Islet precursor cell (in vitro differentiated cells): ENCODE measurements around the gene C7orf33.
"Not testable (repeated sequence)": the region's sequence is repeated elsewhere in the genome, so short reads cannot be mapped to it uniquely, and the experiment has no call there.

Source experiments
- DNase-seq: peaks from one replicate; pipeline ENCODE4 v3.0.0-alpha.2; 2018

Gene C7orf33

GRCh38 chr7:148581624-148582023, 8.9 kb upstream of the C7orf33 start:
- DNase-seq = no peak

- DNase-seq = no peak
These were observed 6.3 kb upstream of the C7orf33 start for GRCh38 chr7:148584154-148584827.

GRCh38 chr7:148585399-148585798, 5.2 kb upstream of the C7orf33 start:
- DNase-seq = no peak

- DNase-seq = no peak
These were observed 3.5 kb upstream of the C7orf33 start for GRCh38 chr7:148587076-148587475.

- no peak for DNase-seq
These were observed 2.4 kb upstream of the C7orf33 start for GRCh38 chr7:148588168-148588567.

- no peak for DNase-seq
These were observed 1.9 kb upstream of the C7orf33 start for GRCh38 chr7:148588670-148589131.

GRCh38 chr7:148589640-148590039, 926 bp upstream of the C7orf33 start:
- no peak for DNase-seq

- DNase-seq = not testable (repeated sequence)
These were observed 5.8 kb downstream of the C7orf33 start for GRCh38 chr7:148596354-148596753.

- no peak for DNase-seq
These were observed 7.8 kb downstream of the C7orf33 start for GRCh38 chr7:148598351-148598750.

GRCh38 chr7:148605350-148605749, 14.8 kb downstream of the C7orf33 start:
- DNase-seq = no peak

- peak; percentile 88 for DNase-seq
These were observed 16.6 kb downstream of the C7orf33 start for GRCh38 chr7:148607151-148607661.

GRCh38 chr7:148609045-148609725, 18.6 kb downstream of the C7orf33 start:
- DNase-seq = no peak

GRCh38 chr7:148611692-148612091, 21.1 kb downstream of the C7orf33 start:
- peak; percentile 61 for DNase-seq

- DNase-seq = no peak
These were observed 24.6 kb downstream of the C7orf33 start for GRCh38 chr7:148615085-148615730.

GRCh38 chr7:148620749-148621359, 30.3 kb downstream of the C7orf33 start:
- DNase-seq = peak; percentile 90

- DNase-seq = no peak
These were observed 31.0 kb downstream of the C7orf33 start for GRCh38 chr7:148621563-148621962.

GRCh38 chr7:148622887-148623585, 32.5 kb downstream of the C7orf33 start:
- DNase-seq = peak; percentile 85

GRCh38 chr7:148623586-148624282, 33.2 kb downstream of the C7orf33 start:
- peak; percentile 80 for DNase-seq

GRCh38 chr7:148624735-148625134, 34.2 kb downstream of the C7orf33 start:
- no peak for DNase-seq

- no peak for DNase-seq
These were observed 34.8 kb downstream of the C7orf33 start for GRCh38 chr7:148625342-148625741.

- DNase-seq = no peak
These were observed 36.3 kb downstream of the C7orf33 start for GRCh38 chr7:148626828-148627227.

- no peak for DNase-seq
These were observed 37.4 kb downstream of the C7orf33 start for GRCh38 chr7:148628011-148628410.
